Ectodermal cell (in vitro differentiated cells): ENCODE results near the gene TGIF1.
"Not testable (repeated sequence)": the region's sequence is repeated elsewhere in the genome, so short reads cannot be mapped to it uniquely, and the experiment has no call there.

Source experiments
- H3K27ac ChIP-seq: 2 replicates; pipeline ENCODE4 v1.7.0; 2013; ENCODE audit warnings: mild to moderate bottlenecking, low read depth, low read length; ENCODE audit not compliant: insufficient read depth, poor library complexity, severe bottlenecking
- H3K27me3 ChIP-seq: 2 replicates; pipeline ENCODE4 v1.7.0; 2013; ENCODE audit warnings: mild to moderate bottlenecking, low read length; ENCODE audit not compliant: insufficient read depth, control insufficient read depth, poor library complexity, severe bottlenecking
- H3K36me3 ChIP-seq: one replicate; pipeline ENCODE4 v1.7.0; 2013; ENCODE audit warnings: low read length; ENCODE audit not compliant: control insufficient read depth, insufficient read depth
- H3K4me1 ChIP-seq: one replicate; pipeline ENCODE4 v1.7.0; 2013; ENCODE audit warnings: low read length; ENCODE audit not compliant: control insufficient read depth, insufficient read depth
- H3K4me3 ChIP-seq: 2 replicates; pipeline ENCODE4 v1.7.0; 2013; ENCODE audit warnings: low read depth, low read length, control low read depth; ENCODE audit not compliant: insufficient read depth
- H3K9me3 ChIP-seq: 2 replicates; pipeline ENCODE4 v1.7.0; 2013; ENCODE audit warnings: mild to moderate bottlenecking, low read length, moderate library complexity; ENCODE audit not compliant: control insufficient read depth
- WGBS, 2 experiments: methylation state at CpG; one replicate each; pipeline ENCODE4 v1.1.7; 2013; ENCODE audit warnings: missing lambda C conversion rate in 2 of 2; 5-methylcytosine and 5-hydroxymethylcytosine counted together

The TGIF1 gene

DNA sequence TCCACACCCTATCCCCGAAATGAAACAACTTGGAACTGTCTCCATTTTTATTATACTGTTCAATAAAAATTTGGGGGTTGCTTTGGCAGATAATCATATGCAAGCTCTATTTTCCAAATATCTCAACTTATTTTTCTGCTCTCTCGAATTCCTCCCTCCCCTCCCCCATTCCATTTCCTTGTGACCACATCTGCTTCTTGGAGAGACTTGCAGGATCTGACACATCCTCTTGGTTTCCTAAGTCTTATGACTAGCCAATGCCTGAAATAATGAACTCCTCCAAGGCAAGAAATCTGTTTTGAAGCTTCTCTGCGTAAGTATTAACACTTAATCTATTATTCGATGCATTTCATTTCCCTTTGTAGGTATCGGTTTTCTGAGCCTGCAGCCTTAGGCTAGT lies 16.1 kb downstream of the TGIF1 start:
- H3K27me3 ChIP-seq = no peaks in the 10 kb centered on the region
- no peak overlapping the region for H3K4me3 ChIP-seq
- no peaks in the 10 kb centered on the region for H3K9me3 ChIP-seq
- 88 to 89% methylated on average over 5 of the region's 5 CpGs for WGBS, 2 experiments
- peaks cover 13% of the 10 kb centered on the region for H3K4me1 ChIP-seq
- peaks cover under 1% of the 10 kb centered on the region for H3K36me3 ChIP-seq
- no peak overlapping the region for H3K27ac ChIP-seq

DNA sequence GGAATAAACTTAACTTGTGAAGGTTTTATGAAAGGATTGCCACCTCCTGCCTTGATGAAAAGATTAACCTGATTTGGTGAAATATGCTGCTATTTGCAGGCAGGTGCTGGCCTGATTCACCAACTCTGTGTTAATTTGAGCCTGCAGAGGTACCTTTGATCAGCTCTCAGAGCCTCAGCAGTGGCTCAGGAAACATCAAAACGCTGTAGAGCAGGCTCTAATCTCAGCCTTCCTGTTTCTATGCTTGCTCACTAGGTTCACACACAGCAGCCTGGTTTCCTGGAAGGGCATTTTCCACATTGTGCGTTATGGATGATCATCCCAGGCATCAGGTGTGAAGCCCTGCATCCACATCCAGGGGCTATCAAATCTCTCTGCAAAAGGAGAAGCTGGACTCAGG lies 16.9 kb downstream of the TGIF1 start:
- 29 to 34% methylated on average over 2 of the region's 2 CpGs for WGBS, 2 experiments
- no peak overlapping the region for H3K27ac ChIP-seq

GRCh38 chr18:3468066-3468705 lies 18.2 kb downstream of the TGIF1 start:
- Histone ChIP-seq H3K27me3 (no peaks in the 10 kb centered on the region), H3K4me3 (no peak overlapping the region), H3K27ac (no peak overlapping the region), H3K9me3 (no peaks in the 10 kb centered on the region), H3K36me3 (no peaks in the 10 kb centered on the region), H3K4me1 (peaks cover 8% of the 10 kb centered on the region)
- 90 to 95% methylated on average over 8 to 9 of the region's 9 CpGs for WGBS, 2 experiments

More for the DNA sequence above, 16.9 kb downstream of the TGIF1 start:
- Histone ChIP-seq H3K27me3 (no peaks in the 10 kb centered on the region), H3K4me1 (peaks cover 10% of the 10 kb centered on the region), H3K9me3 (no peaks in the 10 kb centered on the region), H3K36me3 (no peaks in the 10 kb centered on the region), H3K4me3 (no peak overlapping the region)

DNA sequence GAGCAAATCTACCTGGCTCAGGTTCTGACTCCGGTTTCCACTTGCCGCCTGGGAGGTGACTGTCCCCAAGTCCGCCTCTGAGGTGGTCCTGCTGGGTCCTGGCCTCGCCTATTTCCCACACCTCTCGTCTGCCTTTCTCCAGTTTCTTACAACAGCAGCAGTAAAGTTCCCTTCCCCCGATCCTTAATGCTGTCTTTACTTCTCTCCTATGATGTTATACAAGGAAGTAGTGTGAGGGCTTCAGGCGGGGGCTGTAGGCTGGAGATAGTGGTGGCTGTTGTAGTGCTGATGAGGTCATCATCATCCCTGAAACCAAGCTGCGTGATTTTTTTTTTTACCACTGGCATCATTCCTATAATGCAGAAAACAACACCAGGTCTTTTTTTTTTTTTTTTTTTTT lies 18.9 kb downstream of the TGIF1 start:
- no peak overlapping the region for H3K4me3 ChIP-seq
- H3K36me3 ChIP-seq = no peaks in the 10 kb centered on the region
- no peak overlapping the region for H3K27ac ChIP-seq
- no peaks in the 10 kb centered on the region for H3K9me3 ChIP-seq
- H3K4me1 ChIP-seq = peaks cover 8% of the 10 kb centered on the region
- no peaks in the 10 kb centered on the region for H3K27me3 ChIP-seq
- 80 to 84% methylated on average over 6 to 7 of the region's 8 CpGs for WGBS, 2 experiments

- no peak overlapping the region for H3K4me3 ChIP-seq
- no peaks in the 10 kb centered on the region for H3K27me3 ChIP-seq
- no peak overlapping the region for H3K27ac ChIP-seq
- no peaks in the 10 kb centered on the region for H3K9me3 ChIP-seq
- no peaks in the 10 kb centered on the region for H3K36me3 ChIP-seq
- WGBS, 2 experiments = 90 to 95% methylated on average over 3 of the region's 3 CpGs
- H3K4me1 ChIP-seq = peaks cover 4% of the 10 kb centered on the region
These were observed 21.2 kb downstream of the TGIF1 start for GRCh38 chr18:3471141-3471648.

GRCh38 chr18:3472121-3472520 lies 22.1 kb downstream of the TGIF1 start:
- not testable (repeated sequence) for H3K4me3 ChIP-seq, H3K27me3 ChIP-seq, H3K4me1 ChIP-seq, H3K27ac ChIP-seq, H3K9me3 ChIP-seq, H3K36me3 ChIP-seq
- WGBS, 2 experiments = 89 to 92% methylated on average over 3 of the region's 3 CpGs

GRCh38 chr18:3472681-3473544 lies 22.9 kb downstream of the TGIF1 start:
- Histone ChIP-seq H3K4me3 (no peak overlapping the region), H3K4me1 (peaks cover 4% of the 10 kb centered on the region), H3K36me3 (no peaks in the 10 kb centered on the region), H3K27me3 (no peaks in the 10 kb centered on the region), H3K27ac (no peak overlapping the region), H3K9me3 (no peaks in the 10 kb centered on the region)
- 94 to 96% methylated on average over 16 to 18 of the region's 18 CpGs for WGBS, 2 experiments

DNA sequence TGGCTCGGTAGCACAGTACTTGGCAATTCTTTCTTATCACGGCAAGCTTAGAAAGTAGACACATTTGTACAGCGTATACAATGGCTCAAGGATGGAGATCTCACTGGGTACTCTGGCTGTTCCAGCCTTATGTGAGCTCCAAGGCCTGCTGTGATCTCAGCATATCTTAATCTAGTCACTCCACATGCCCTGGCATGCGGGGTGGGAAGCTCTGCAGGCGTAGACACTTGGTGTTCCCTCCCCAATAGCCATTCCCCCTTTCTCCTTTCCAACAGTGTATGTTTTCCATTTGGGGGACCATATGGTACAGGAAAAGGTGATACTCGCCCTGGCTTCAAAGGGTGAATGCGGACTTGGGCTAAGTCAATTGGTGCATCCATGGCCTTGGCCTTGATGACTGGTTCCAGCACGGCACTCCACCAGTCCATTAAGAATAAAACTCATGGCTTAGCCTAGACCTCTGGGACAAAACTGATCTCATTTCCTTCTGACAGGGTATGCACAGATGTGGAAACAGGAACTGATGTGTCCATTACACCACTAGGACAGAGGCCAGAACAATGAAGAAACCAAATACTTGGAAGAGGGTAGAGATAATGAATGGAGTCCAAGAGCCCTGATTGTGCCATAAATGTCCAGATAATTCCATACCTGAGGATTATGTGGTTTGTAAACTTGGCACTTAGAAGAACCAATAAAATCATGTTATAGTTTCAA lies 28.4 kb downstream of the TGIF1 start:
- Histone ChIP-seq H3K4me3 (no peak overlapping the region), H3K4me1 (peaks cover 5% of the 10 kb centered on the region), H3K36me3 (no peaks in the 10 kb centered on the region), H3K9me3 (no peaks in the 10 kb centered on the region), H3K27ac (no peak overlapping the region), H3K27me3 (no peaks in the 10 kb centered on the region)
- WGBS, 2 experiments = 94% methylated on average over 8 of the region's 8 CpGs

GRCh38 chr18:3479978-3480509 lies 30.1 kb downstream of the TGIF1 start:
- Histone ChIP-seq H3K36me3 (no peaks in the 10 kb centered on the region), H3K27me3 (no peaks in the 10 kb centered on the region), H3K4me1 (peaks cover 5% of the 10 kb centered on the region), H3K9me3 (no peaks in the 10 kb centered on the region), H3K27ac (no peak overlapping the region), H3K4me3 (no peak overlapping the region)
- 88 to 89% methylated on average over 5 of the region's 5 CpGs for WGBS, 2 experiments
